Measurements from ENCODE around the gene HOXC12.

HOXC12 gene

GRCh38 chr12:53955776-53956250, 1.1 kb downstream of the HOXC12 start:
- in situ Hi-C loops (cut with MboI; ENCODE audit: low pct_unique_long_range_greater_than_20kb, low sequenced_read_pairs, unreplicated experiment), result no loop called here
- DNase-seq (ENCODE audit: low spot score), result no peak
- no peak for TF ChIP-seq CTCF (IDR thresholded peaks at IDR 0.05; ENCODE audit: extremely low read depth, insufficient read depth, missing control alignments)

GRCh38 chr12:53956251-53956887, 1.7 kb downstream of the HOXC12 start:
- TF ChIP-seq CTCF (IDR thresholded peaks at IDR 0.05; ENCODE audit: extremely low read depth, insufficient read depth, missing control alignments), result no peak
- DNase-seq (ENCODE audit: low spot score), result no peak
- in situ Hi-C loops (cut with MboI; ENCODE audit: low pct_unique_long_range_greater_than_20kb, low sequenced_read_pairs, unreplicated experiment), result no loop called here

- no peak for DNase-seq (ENCODE audit: low spot score)
- in situ Hi-C loops (cut with MboI; ENCODE audit: low pct_unique_long_range_greater_than_20kb, low sequenced_read_pairs, unreplicated experiment), result no loop called here
- no peak for TF ChIP-seq CTCF (IDR thresholded peaks at IDR 0.05; ENCODE audit: extremely low read depth, insufficient read depth, missing control alignments)
These were observed 2.3 kb downstream of the HOXC12 start for GRCh38 chr12:53956914-53957536.

GRCh38 chr12:53958128-53958527, 3.4 kb downstream of the HOXC12 start:
- in situ Hi-C loops (cut with MboI; ENCODE audit: low pct_unique_long_range_greater_than_20kb, low sequenced_read_pairs, unreplicated experiment), result no loop called here
- DNase-seq (ENCODE audit: low spot score), result no peak
- TF ChIP-seq CTCF (IDR thresholded peaks at IDR 0.05; ENCODE audit: extremely low read depth, insufficient read depth, missing control alignments), result no peak

GRCh38 chr12:53959314-53959713, 4.6 kb downstream of the HOXC12 start:
- no peak for DNase-seq (ENCODE audit: low spot score)
- TF ChIP-seq CTCF (IDR thresholded peaks at IDR 0.05; ENCODE audit: extremely low read depth, insufficient read depth, missing control alignments), result no peak
- in situ Hi-C loops (cut with MboI; ENCODE audit: low pct_unique_long_range_greater_than_20kb, low sequenced_read_pairs, unreplicated experiment), result no loop called here

- in situ Hi-C loops (cut with MboI; ENCODE audit: low pct_unique_long_range_greater_than_20kb, low sequenced_read_pairs, unreplicated experiment), result no loop called here
- TF ChIP-seq CTCF (IDR thresholded peaks at IDR 0.05; ENCODE audit: extremely low read depth, insufficient read depth, missing control alignments), result no peak
These were observed 5.7 kb downstream of the HOXC12 start for GRCh38 chr12:53960187-53961024.

More at GRCh38 chr12:53960187-53961024, 5.7 kb downstream of the HOXC12 start:
- DNase-seq (ENCODE audit: low spot score), result no peak
